ENCODE results near the gene PLCL2.

DNA sequence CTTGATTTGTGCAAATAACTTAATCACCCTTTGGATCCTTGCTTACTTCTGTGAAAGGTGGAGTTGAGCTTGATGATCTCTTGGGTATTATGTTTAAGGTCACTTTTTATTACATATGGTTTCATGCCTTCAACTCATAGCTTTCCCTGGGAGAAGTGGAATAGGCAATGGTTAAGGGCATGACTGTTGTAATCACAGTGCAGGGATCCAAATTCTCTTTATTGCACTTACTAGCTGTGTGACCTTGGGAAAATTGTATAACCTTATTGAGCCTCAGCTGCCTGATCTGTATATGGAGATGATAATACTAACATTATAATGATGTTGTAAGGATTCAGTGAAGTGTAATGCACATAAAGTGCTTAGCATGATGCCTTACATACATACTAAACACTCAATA lies 59.1 kb downstream of the PLCL2 start:
- TF ChIP-seq, protein P1, sequence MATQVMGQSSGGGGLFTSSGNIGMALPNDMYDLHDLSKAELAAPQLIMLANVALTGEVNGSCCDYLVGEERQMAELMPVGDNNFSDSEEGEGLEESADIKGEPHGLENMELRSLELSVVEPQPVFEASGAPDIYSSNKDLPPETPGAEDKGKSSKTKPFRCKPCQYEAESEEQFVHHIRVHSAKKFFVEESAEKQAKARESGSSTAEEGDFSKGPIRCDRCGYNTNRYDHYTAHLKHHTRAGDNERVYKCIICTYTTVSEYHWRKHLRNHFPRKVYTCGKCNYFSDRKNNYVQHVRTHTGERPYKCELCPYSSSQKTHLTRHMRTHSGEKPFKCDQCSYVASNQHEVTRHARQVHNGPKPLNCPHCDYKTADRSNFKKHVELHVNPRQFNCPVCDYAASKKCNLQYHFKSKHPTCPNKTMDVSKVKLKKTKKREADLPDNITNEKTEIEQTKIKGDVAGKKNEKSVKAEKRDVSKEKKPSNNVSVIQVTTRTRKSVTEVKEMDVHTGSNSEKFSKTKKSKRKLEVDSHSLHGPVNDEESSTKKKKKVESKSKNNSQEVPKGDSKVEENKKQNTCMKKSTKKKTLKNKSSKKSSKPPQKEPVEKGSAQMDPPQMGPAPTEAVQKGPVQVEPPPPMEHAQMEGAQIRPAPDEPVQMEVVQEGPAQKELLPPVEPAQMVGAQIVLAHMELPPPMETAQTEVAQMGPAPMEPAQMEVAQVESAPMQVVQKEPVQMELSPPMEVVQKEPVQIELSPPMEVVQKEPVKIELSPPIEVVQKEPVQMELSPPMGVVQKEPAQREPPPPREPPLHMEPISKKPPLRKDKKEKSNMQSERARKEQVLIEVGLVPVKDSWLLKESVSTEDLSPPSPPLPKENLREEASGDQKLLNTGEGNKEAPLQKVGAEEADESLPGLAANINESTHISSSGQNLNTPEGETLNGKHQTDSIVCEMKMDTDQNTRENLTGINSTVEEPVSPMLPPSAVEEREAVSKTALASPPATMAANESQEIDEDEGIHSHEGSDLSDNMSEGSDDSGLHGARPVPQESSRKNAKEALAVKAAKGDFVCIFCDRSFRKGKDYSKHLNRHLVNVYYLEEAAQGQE (IDR thresholded peaks at IDR 0.05; ENCODE audit: low read depth, low read length): no peak
- TF ChIP-seq POLR2AphosphoS5 (IDR thresholded peaks at IDR 0.05; ENCODE audit: low read length) (no peak), CHD1 (IDR thresholded peaks at IDR 0.05; ENCODE audit: low read depth, low read length) (no peak), YY1 (IDR thresholded peaks at IDR 0.05; ENCODE audit: low read depth, low read length) (no peak), EZH2 (IDR thresholded peaks at IDR 0.05; ENCODE audit: borderline replicate concordance, control insufficient read depth, low read depth, low read length) (no peak), RCOR1 (conservative IDR thresholded peaks at IDR 0.05; ENCODE audit: low read depth, low read length) (no peak)
- TF ChIP-seq, protein P2, sequence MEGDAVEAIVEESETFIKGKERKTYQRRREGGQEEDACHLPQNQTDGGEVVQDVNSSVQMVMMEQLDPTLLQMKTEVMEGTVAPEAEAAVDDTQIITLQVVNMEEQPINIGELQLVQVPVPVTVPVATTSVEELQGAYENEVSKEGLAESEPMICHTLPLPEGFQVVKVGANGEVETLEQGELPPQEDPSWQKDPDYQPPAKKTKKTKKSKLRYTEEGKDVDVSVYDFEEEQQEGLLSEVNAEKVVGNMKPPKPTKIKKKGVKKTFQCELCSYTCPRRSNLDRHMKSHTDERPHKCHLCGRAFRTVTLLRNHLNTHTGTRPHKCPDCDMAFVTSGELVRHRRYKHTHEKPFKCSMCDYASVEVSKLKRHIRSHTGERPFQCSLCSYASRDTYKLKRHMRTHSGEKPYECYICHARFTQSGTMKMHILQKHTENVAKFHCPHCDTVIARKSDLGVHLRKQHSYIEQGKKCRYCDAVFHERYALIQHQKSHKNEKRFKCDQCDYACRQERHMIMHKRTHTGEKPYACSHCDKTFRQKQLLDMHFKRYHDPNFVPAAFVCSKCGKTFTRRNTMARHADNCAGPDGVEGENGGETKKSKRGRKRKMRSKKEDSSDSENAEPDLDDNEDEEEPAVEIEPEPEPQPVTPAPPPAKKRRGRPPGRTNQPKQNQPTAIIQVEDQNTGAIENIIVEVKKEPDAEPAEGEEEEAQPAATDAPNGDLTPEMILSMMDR (IDR thresholded peaks at IDR 0.05 in 2 of 3, conservative IDR thresholded peaks at IDR 0.05 in 1 of 3; ENCODE audit: control insufficient read depth in 2 of 3, extremely low read depth in 1 of 3, insufficient read depth in 1 of 3, low read depth in 3 of 3, low read length in 3 of 3): no peak

Data from GM12878 (cell line).